GM18519 (cell line): ENCODE measurements around the gene CHRNG.

ENCODE experiments used
- ATAC-seq: cut with Tn5 transposase; IDR thresholded peaks from one replicate; pipeline ENCODE4 v1.9.1; 2021; ENCODE audit warnings: mild to moderate bottlenecking, moderate library complexity; ENCODE audit not compliant: unreplicated experiment, low FRiP score

The CHRNG gene, protein sequence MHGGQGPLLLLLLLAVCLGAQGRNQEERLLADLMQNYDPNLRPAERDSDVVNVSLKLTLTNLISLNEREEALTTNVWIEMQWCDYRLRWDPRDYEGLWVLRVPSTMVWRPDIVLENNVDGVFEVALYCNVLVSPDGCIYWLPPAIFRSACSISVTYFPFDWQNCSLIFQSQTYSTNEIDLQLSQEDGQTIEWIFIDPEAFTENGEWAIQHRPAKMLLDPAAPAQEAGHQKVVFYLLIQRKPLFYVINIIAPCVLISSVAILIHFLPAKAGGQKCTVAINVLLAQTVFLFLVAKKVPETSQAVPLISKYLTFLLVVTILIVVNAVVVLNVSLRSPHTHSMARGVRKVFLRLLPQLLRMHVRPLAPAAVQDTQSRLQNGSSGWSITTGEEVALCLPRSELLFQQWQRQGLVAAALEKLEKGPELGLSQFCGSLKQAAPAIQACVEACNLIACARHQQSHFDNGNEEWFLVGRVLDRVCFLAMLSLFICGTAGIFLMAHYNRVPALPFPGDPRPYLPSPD

DNA sequence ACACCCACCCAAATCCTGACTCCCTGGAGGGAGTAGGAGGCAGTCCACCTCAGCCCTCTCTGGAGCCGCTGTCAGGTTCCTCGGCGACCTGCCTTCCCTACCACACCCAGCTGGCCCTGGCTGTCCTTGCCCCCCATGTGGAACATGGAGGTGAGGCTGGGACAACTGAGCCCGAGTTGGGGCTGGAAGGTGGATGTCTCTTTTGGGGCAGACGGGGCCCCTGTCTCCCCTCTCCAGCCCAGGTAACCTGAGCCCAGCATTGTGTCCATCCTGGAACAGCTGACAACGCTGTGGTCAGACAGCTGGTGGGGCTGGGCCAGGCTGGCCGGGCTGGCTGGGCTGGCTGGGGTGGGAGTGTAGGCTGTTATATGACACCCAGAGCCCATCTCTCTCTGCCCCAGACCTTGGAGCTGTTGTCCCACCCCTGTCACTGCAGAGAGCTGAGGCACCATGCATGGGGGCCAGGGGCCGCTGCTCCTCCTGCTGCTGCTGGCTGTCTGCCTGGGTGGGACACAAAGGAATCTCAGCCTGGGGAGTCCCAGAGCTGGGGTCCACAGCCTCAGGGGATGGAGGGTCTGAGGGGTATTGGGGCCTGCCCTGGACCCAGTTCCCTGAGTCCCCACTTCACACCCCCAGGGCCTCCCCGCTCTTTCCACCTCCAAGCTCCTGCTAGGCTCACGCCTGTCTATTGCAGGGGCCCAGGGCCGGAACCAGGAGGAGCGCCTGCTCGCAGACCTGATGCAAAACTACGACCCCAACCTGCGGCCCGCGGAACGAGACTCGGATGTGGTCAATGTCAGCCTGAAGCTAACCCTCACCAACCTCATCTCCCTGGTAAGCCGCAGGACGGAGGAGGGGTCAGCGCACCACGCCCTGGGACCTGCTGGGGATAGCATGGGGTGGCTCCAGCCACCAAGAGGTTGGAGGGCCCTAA is at the start of gene CHRNG:
Gene CHRNG, plus strand, starts transcription at position 395 of the 934 bp plus-strand sequence. Its CDS starts 56 bp downstream, at position 451.
- ATAC-seq: no peak

DNA sequence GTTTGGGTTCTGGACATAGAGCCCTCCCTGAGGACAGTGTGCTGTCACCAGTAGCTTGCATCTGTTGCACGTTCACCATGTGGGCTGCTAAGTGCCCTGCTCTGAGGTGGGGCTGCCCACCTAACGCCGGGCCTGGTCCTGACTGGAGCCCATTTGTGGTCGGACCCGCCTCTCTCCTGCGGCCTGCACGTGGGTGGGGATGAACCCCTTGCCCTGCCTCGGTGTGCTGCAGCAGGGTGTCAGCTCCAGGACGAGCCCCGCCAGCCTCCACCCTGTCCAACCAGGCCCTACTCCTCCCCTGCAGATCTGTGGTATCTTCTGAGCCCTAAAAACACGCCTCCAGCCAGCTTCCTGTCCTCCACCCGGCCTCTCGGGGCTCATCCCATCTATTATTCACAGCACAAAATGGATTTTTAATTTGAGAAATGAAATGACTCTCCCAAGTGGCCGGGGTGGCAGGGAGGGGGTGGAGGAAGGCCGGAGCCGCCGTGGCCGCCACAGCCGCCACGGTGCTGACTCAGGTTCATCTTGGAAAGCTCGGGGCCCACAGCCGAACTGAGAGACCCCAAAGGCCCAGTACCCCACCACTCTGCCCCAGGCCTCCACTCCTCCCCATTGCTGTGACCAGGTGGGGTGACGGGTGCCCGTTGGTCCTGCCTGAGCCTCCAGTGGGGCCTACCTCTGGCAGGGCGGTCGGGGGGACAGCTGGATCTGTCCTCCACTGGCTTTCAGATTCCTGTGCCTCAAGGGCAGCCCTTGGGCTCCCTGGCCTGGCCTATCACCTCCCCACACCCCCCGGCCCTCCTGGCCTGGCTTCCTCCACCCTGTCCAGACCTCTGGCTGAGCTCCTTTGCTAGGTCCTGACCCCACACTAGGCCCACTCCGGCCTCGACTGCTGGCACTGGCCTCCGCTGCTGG is 49.0 kb upstream of the CHRNG start:
- ATAC-seq: no peak

DNA sequence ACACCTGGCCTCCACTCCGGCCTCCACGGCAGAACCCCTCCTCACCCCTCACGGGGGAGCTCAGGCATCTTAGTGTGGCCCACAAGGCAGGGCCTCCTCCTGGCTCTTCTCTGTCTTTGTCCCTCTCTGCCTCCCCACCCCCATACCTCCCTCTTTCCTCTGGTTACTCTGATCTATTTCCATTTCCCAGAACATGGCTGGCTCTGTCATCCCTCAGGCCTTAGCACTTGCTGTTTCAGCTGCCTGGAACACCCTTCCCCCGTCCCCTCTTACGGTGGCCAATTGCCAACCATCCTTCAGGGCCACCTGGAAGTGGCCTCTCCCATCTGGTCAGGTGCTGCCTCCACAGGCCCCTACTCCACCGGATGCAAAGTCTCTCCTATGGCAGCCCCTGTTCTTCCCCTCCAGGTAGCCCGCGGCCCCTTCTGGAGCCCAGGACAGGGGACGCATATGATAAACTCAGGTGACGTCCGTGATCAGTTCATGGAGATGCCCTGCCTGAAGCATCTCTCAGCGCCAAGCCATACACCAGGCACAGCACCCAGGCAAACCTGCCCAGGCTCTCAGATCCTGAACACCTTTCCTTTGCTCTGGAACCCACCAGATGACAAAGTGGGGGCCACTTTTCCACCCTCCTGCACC is 48.2 kb upstream of the CHRNG start:
- ATAC-seq: no peak

DNA sequence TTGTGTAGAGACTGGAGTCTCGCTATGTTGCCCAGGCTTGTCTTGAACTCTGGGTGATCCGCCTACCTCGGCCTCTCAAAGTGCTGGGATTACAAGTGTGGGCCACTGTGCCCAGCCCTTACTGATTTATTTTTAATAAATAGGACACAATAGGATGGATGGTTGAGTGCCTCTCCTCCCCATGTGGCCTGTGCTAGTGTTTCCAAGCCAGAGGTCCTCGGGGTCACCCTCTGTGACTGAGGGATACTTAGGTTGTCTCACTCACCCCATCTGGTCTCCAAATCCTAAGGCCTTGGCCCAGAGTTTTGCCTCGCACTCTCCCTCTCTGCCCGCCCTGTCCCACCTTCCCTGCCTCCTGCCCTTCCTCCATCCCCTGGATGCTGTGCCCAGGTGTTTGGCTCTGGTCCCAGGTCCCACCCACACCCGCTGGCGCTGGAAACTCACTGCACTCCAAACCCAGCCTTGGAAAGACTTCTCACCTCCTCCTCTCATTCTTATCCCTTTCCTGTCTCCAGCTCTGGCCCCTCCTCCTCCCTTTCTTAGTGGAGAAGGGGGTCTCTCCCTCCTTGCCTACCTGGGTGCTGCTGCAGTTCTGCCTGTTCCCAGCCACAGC is 47.1 kb upstream of the CHRNG start:
- no peak for ATAC-seq

DNA sequence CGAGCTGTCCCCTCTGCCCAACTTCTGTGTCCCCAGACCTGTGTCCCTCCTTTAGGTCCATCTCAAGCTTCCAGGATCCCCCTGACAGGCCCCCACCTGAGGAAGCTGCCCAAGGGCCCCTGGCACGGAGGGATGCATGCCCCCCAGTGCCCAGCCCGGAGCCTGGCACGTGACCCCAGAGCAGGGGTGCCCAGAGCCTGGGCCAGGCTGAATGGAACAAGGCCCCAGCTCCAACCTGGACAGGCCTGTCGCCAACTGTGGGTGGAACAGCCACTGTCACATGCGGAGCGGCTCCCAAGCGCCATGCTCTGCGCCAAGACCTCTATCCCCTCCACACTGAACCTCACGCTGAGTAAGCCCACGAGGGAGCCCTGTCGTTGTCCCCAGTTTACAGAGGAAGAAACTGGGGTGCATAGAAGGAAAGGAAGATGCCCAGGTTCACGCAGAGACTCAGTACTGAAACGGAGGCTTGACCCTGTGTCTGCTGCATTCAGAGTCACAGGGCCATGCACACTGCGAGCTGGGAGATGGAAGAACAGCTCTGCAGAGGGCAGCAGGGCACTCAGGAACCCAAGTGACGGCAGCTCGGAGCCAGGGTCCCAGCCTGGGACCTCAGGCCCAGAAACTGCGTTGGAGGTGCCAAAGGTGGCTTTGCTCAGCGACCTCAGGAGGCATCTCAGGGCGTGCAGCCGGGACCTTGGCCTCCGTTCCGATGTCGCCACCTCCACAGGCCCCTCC is 46.4 kb upstream of the CHRNG start:
- no peak for ATAC-seq

DNA sequence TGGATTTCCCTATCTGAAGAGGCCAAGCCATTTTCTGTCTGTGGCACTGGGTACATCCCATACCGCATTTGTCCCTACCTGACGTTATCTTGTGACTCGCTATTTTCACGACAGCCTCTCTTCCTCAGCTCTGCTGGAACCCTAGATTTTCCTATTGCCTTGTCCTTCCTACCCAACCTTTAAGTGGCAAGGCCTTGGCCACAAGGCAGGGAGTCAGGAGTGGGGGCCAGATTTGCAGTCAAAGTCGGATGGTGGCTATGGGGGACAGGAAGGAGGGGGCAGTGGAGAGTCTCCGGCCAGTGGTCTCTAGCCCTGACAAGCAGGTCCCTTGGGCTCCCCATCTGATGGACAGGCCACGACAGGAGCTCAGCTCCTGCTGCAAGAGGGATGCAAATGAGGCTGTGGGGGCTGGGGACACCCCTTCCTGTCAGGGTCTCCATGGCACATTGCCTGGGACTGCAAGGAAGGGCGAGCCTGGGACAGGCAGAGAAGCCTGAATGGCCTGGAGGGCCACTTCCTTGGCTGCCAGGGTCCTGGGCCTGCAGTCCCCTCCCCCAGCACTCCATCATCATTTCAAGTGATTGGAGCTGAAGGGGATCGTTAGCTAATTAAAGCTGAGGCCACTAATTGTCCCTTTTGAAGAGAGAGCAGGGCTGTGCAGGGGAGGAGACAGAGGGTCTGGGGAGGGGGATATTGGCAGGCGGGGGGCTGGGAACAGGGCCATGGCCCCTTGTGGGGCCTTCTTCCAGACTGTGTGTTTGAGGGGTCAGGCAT is 45.6 kb upstream of the CHRNG start:
- no peak for ATAC-seq

DNA sequence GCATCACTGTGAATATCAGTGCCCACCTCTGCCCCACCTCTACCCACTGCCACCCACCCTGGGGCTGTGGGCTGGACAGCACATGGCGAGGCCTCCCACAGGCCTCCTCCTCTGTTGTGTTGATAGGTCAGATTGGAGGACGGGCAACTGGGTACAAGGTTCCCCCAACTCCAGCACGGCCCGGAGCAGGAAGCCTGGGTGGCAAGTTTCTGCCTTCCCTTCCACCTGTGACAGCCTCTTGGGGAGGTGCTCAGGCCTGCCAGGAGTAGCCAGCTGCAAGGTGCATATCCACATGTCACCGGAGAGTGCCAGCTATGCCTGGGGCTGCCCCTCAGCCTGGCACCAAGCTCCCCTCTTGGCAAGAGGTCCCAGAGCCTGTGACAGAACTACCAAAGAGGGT is 45.0 kb upstream of the CHRNG start:
- no peak for ATAC-seq

DNA sequence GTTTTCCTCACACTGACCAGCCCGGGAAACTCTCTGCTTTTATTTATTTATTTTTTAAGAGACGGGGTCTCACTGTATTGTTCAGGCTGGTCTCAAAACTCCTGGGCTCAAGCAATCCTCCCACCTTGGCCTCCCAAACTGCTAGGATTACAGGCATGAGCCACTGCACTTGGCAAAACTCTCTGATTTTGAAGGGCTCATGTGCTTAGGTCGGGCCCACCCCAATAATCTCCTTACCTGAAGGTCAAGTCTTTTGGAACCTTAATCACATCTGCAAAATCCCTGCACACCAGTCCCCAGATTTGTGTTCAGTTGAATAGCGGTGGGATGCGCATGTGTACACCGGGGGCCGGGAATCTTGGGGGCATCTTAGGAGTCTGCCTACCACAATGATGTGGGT is 44.2 kb upstream of the CHRNG start:
- no peak for ATAC-seq

DNA sequence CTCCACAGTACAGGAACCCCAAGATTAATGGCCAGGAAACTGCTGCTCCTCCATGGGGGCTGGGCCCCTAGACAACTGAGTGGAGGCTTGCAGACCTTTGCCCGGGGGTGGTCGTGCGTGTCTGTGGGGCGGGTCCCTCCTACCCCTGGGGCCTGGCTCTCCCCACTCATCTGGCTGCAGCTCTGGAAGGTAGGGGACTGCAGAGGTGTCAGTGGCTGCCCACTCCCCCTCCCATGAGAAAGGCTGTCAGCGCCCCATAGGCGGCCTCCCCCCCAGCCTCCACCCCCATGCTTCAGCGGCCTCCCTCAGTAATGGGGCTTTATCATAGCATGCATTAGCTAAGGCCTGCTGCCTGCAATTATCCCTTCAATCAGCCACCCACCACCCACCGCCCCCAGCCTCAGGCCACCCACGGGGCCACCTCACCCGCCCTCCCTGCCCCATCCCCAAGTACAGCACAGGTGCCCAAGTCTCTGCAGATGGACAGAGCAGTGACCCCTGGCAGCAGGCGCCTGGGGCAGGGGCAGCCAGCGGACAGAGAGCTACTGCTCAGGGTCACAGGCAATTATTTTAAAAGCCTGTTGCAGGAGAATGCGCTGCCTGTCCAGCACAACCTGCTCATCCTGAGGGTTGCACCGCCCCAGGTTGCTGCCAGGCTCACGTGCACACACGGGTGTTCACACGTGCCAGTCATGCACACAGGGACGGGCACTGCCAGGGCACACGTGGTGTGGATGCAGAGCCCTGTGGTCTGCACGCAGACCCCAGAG is 42.8 kb upstream of the CHRNG start:
- ATAC-seq: no peak

DNA sequence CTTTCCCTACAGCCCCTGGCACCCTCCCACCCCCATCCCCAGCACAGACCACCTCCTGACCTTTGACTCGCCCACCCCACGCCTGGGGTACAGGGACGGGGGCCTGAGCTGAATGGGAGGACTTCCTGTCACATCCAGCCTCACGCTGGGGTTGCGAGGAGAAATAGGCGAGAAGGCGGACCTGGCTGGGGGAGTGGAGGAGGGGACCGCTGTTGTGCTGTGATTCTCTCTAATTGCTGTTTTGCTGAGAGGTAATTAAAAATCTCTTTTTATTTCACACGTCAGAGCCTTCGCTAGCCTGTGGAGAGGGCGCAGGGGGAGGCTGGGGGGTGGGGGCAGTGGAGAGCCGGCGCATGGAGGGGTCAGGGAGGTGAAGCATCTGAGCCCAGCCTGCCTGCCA is 42.1 kb upstream of the CHRNG start:
- no peak for ATAC-seq

DNA sequence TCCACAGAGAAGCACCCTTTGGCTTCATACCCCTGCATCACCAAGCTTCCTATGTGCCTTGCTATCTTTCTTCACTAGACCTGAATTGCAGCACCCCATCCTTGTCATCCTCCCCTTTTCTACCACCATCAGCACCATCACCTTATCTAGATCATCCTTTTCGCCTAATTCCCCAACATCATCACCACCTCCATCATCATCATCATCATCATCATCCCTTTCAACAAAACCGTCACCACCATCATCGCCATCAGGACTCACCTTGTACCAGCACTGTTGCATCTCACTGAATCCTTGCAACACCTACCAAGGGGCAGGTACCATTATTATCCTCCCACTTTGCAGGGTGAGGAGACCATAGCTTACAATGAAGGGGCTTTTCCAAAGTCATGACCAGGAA is 41.0 kb upstream of the CHRNG start:
- no peak for ATAC-seq

DNA sequence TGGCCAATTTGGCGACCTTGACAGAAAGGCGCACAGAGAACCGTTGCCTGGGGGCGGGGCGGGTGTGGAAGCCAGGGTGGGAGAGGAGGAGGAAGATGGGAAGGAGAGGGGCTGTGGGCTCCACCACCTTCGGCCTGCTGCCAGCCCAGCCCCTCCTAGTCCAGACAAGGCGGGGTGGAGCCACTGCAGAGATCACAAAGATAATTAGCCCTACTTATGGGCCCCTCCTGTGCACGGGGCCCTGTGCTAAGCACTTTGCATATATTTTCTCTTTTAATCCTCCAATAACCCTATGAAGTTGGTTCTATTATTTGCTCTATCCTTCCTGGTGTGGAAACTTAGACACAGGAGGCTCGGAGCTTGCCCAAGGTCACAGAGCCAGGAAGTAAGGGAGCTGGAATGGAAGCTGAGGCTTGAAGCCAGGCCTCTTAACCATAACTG is 38.1 kb upstream of the CHRNG start:
- no peak for ATAC-seq

DNA sequence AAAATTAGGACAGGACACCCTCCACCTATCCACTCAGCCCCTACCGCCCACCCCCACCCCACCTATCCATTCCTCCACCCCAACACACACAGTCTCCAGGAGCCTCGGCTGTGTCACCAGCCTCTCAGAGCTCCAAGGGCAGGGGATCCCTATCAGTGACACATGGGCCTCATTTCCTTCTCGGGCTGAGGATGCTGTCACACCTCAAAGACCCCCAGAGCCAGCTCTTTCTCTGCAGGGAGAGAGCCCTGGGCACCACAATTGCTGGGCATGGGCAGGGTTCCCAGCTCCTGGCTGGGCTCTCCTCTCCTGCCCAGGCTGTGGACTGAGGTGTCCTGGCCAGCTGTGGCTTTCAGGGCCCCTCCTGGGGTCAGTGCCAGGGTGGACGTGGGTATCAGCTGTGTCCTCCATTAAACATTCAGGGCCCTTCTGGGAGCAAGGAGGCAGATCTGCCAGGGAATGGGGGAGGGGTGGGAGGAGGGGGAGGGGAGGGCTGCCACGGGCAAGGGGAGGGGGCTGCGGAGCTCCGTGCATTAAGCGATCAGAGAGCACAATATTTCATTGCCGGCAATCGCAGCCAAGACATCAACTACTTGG is 37.6 kb upstream of the CHRNG start:
- ATAC-seq: no peak

DNA sequence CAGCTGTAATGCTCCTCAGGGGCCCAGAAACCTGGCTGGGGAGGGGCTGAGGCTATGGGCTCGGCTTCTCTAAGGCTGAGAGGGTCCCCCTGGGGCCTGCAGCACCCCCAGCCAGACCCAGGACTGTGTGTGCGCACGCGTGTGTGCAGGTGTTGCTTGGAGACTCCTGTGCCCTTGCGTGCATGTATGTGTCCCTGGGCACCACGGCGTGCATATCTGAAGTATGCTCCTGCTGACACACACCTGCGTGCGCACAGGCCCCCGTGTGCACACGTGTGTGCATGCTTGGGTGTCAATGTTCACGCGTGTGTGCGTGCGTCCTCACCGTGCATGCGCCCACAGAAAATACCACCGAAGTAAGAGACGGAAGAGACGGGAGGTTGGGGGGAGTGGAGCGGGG is 37.0 kb upstream of the CHRNG start:
- ATAC-seq: no peak

DNA sequence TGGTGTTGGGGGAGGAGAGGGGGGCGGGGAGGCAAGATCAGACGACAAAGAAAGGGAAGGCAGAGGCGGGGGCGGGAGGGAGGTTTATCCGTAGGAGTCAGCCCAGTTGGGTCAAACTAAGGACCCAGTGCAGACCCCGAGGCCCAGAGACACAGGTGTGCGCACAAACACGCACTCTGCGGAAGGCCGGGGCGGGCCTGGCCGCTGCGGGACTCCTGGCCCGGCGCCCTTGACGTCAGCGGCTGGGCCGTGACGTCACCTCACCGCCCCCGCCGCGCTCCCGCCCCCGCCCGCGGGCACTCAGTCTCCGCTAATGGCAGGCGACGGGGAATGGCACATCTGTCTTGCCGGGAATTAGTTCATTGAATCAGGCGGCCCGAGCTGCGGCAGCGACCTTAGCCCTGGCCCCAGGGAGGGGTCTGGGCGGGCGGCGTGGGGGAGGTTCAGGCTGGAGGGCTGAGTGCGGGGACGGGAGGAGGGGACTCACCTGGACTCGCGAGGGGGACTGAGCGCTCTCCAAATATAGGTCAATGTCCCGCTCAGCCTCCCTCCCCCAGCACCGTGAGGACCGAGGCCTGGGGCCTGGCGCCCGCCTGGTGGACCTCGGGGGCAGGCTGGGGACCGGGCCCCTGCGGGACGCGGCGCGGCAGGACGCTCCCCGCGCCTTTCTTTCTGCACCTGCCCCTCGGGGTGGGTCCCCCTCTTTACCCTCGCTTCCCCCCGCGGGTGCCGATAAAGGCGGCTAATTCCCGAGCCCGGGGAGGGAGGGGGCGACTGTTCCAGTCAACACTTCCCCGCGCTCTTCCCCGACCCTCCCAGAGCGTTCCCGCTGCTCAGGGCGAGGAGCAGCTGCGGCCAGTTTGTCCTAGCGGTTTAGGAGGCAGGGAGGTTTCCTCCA is 36.3 kb upstream of the CHRNG start:
- ATAC-seq: no peak

DNA sequence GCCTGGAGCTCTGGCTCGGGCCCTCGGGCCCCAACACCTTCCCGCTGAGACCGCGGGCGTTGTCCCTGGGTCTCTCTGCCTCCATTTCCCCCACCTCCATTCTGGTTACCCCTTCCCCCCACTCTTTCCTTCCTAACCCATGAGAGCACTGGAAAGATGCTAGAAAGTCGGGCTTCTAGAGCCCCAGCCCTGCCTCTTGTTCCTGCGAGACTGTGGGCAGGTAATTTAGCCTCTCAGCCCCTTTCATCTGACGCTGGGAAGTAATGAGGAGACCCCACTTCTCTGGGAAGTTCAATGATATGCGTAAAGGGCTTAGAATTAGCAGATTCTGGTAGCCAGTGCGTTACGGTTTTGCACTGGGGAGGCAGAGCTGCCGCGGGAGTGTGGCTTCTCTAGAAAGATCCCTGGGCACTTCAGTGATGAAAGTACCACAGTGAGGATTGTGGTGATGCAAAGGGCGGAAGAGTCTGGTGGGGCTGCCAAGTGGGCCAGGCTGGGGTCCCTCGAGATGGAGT is 35.6 kb upstream of the CHRNG start:
- no peak for ATAC-seq
